Neural crest cell (in vitro differentiated cells): ENCODE results near the gene CEACAM19. TPM values are rescaled to one million over a fixed set of nuclear protein-coding genes. Genes with fewer than 3 reads are reported as not detected.
A peak's percentile ranks its signal among the peaks of the same experiment; 100 is the strongest.

Source experiments
- DNase-seq: peaks from one replicate; pipeline ENCODE4 v3.0.0; 2021; ENCODE audit warnings: low read depth, mixed read lengths, low spot score
- H3K27ac Mint-ChIP-seq: one replicate; pipeline ENCODE4 v1.8.0; 2021; ENCODE audit warnings: mild to moderate bottlenecking, mixed read lengths; ENCODE audit not compliant: unreplicated experiment
- H3K27me3 Mint-ChIP-seq: 2 replicates; pipeline ENCODE4 v1.8.0; 2021; ENCODE audit warnings: low read depth, mild to moderate bottlenecking, mixed read lengths
- H3K36me3 Mint-ChIP-seq: 2 replicates; pipeline ENCODE4 v1.8.0; 2021; ENCODE audit warnings: low read depth, mild to moderate bottlenecking, mixed read lengths
- H3K4me1 Mint-ChIP-seq: 2 replicates; pipeline ENCODE4 v1.8.0; 2021; ENCODE audit warnings: mixed read lengths
- H3K4me3 Mint-ChIP-seq: one replicate; pipeline ENCODE4 v1.8.0; 2021; ENCODE audit warnings: mild to moderate bottlenecking, mixed read lengths
- H3K9me3 Mint-ChIP-seq: 2 replicates; pipeline ENCODE4 v1.8.0; 2021; ENCODE audit warnings: mixed read lengths
- total RNA-seq: library from RNA; stranded (reverse); gene quantifications from 2 replicates; pipeline ENCODE4 v1.2.1, GENCODE V29; 2021
- TF ChIP-seq, protein P1 (sequence below): fragments of 200-600 bp; sonication (generic); conservative IDR thresholded peaks from 2 replicates; pipeline ENCODE4 v1.5.0; 2021; ENCODE audit warnings: antibody characterized with exemption, mild to moderate bottlenecking

CEACAM19 gene
- total RNA-seq, 1 donor from 2014 or later: 6.1 TPM

DNA sequence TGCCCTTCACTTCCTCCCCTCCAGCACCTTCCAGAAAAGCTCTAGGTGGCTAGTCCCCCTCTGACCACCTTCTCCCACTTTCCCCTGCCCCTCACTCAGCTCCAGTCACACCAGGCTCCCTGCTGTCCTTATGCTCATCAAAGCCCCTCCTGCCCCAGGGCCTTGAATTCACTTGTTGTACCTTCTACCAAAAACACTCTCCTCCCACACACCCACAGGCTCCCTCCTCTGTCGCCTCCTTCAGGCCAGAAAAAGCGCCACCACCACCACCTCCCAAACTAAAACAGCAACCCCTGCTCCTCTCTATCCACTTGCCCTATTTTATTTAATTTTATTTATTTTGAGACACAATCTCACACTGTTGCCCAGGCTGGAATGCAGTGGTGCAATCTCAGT, 22.9 kb downstream of the CEACAM19 start:
- no peak for DNase-seq
- H3K36me3 Mint-ChIP-seq: no peaks in the 10 kb centered on the region
- TF ChIP-seq, protein P1, sequence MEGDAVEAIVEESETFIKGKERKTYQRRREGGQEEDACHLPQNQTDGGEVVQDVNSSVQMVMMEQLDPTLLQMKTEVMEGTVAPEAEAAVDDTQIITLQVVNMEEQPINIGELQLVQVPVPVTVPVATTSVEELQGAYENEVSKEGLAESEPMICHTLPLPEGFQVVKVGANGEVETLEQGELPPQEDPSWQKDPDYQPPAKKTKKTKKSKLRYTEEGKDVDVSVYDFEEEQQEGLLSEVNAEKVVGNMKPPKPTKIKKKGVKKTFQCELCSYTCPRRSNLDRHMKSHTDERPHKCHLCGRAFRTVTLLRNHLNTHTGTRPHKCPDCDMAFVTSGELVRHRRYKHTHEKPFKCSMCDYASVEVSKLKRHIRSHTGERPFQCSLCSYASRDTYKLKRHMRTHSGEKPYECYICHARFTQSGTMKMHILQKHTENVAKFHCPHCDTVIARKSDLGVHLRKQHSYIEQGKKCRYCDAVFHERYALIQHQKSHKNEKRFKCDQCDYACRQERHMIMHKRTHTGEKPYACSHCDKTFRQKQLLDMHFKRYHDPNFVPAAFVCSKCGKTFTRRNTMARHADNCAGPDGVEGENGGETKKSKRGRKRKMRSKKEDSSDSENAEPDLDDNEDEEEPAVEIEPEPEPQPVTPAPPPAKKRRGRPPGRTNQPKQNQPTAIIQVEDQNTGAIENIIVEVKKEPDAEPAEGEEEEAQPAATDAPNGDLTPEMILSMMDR: peak; percentile 31
- H3K9me3 Mint-ChIP-seq: no peaks in the 10 kb centered on the region
- no peak overlapping the region for H3K27ac Mint-ChIP-seq
- no peaks in the 10 kb centered on the region for H3K4me1 Mint-ChIP-seq
- no peak overlapping the region for H3K4me3 Mint-ChIP-seq
- peaks cover 4% of the 10 kb centered on the region for H3K27me3 Mint-ChIP-seq

DNA sequence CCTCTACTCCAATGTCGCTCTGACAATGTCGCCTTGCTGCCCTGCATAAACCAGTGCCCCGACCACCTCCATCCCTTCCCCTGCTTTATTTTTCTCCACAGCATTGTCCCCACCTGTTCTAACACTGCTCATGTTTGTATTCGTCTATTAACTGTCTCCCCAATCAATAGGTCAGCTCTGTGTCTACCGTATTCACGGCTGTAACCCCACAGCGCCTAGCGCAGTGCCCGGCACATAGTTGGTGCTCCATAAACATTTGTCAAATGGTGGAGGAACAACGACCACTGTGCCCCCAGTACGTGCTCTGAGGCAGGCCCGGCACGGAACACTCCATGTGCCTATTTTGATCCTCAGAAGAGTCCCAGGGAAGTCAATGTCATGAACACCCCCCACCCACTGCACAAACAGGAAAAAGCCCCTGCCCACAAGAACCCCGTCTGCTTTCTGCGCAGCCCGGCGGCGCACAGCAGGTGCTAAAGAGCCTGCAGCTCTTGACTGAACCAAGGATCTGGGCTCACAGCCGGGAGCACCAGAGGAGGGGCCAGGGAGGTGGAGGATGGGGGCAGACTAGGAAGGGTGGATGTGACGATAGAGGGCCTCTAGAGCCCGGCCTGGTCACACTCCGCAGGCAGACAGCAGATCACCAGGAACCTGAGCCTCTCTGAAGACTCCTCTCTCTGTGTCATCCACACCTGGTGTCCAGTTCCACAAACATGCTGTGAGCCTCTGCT, 25.8 kb downstream of the CEACAM19 start:
- Mint-ChIP-seq H3K36me3 (no peaks in the 10 kb centered on the region), H3K27me3 (peaks cover 4% of the 10 kb centered on the region), H3K27ac (no peak overlapping the region), H3K9me3 (no peaks in the 10 kb centered on the region), H3K4me3 (no peak overlapping the region), H3K4me1 (no peaks in the 10 kb centered on the region)
- TF ChIP-seq, protein P1: no peak
- no peak for DNase-seq

DNA sequence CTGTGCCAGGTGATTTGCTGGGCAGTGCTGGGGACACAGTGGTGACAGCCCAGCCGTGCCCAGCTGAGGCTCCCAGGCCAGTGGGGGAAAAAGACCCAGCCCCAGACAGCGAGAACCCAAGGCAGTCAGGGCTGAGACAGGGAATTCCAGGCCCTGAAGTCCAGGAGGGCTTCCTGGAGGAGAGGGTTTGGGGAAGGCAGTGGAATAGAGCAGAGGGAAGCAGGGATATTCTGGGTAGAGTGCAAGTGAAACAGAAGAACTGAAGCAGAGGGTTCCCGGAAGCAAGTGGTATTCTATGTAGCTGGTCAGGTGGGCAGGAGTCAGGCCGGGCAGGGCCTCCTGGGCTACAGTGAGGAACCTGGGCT, 26.4 kb downstream of the CEACAM19 start:
- Mint-ChIP-seq H3K4me1 (no peaks in the 10 kb centered on the region), H3K4me3 (no peak overlapping the region), H3K36me3 (no peaks in the 10 kb centered on the region), H3K27ac (peak overlapping the region; percentile 6), H3K9me3 (no peaks in the 10 kb centered on the region), H3K27me3 (peaks cover 4% of the 10 kb centered on the region)
- no peak for DNase-seq
- TF ChIP-seq, protein P1: no peak

DNA sequence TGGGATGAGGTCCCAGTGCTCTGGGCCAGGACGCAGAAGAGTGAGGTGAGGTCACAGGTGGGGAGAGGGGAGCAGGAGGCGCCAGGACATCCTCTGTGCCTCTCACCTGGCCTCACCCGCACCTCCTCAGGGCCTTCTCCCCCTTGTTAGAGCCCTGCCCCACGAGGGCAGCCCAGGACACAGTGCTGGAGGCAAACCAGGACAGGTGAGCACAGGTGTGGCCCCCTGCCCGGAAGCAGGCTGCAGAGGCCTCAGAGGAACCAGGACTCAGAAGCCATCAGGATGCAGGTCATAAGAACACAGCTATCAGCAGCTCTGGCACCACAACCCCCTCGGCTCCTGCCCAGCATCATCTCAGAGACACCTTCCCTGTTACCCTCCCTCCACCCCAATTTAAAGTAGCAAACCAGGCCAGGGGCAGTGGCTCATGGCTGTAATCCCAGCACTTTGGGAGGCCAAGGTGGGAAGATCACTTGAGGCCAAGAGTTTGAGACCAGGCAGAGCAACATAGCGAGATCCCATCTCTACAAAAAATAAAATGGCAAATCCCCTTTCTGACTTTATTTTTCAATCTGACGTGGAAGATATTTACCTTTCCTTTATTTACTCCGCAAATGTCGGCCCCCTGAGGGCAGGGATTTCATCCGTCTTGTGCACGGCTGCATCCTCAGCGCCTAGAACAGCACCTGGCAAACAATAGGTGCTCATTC, 27.4 kb downstream of the CEACAM19 start, which contains the start of gene CEACAM16:
Gene CEACAM16, plus strand, starts transcription at position 660 of the 710 bp plus-strand sequence. CDS start 2,306 bp downstream, outside the sequence.
- H3K27ac Mint-ChIP-seq: no peak within 1 kb of the TSS
- TF ChIP-seq, protein P1: no peak

DNA sequence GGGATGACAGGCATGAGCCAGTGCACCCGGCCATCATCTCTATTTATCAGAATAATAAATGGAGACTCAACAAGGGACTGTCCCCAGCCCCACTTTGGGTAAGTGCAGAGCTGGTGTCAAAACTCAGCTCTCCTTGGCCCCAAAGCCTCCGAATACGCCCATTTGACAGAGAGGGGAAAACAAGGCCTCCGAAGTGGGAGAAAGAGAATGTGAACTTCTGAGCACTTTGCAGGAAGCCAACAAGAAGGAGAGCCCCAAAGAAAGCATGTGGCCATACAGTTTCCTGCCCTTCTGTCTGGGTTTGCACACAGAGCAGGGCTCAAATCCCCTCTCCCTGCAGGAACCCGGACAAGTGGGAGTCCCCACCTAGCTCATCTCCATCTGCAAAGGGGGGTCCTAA, 29.3 kb downstream of the CEACAM19 start:
- Mint-ChIP-seq H3K4me1 (no peaks in the 10 kb centered on the region), H3K9me3 (no peaks in the 10 kb centered on the region), H3K4me3 (no peak overlapping the region), H3K27me3 (peaks cover 4% of the 10 kb centered on the region), H3K36me3 (no peaks in the 10 kb centered on the region), H3K27ac (no peak overlapping the region)
- DNase-seq: no peak
- TF ChIP-seq, protein P1: no peak

More for the DNA sequence above, 27.4 kb downstream of the CEACAM19 start, which contains the start of gene CEACAM16:
- Mint-ChIP-seq H3K4me1 (no peaks in the 10 kb centered on the region), H3K4me3 (no peak within 1 kb of the TSS), H3K9me3 (no peaks in the 10 kb centered on the region), H3K27me3 (peaks cover 4% of the 10 kb centered on the region), H3K36me3 (no peaks in the 10 kb centered on the region)
- no peak for DNase-seq
